Measurements from ENCODE around the gene BST1. TPM values are rescaled to one million over a fixed set of nuclear protein-coding genes. Genes with fewer than 3 reads are reported as not detected.

The BST1 gene
- total and polyA plus RNA-seq, 2 of the 8 experiments (the other 6 are each of a cell fraction or from before 2014, with no cell fraction given), result 0.52 to 0.54 TPM

- H2AFZ ChIP-seq (ENCODE audit: low read length), result no peak overlapping the region
- FAIRE-seq, result no peak
- H2AK5ac ChIP-seq (ENCODE audit: low read depth, low read length), result no peak overlapping the region
- no peak overlapping the region for H2BK120ac ChIP-seq (replicated peaks; ENCODE audit: low read depth, low read length)
- peaks cover 0 to 15% (median 12%) of the 10 kb centered on the region in 4 experiments; a peak in 4 of 7 replicates for H3K4me1 ChIP-seq (replicated peaks in 1 of 4; ENCODE audit: control insufficient read depth in 3 of 4, insufficient read depth in 4 of 4, low read length in 3 of 4)
- no peak overlapping the region for H3K4ac ChIP-seq (replicated peaks; ENCODE audit: insufficient read length, low read depth, low read length)
- H3K9me3 ChIP-seq (ENCODE audit: insufficient read depth in 2 of 2, low read depth in 1 of 2, low read length in 1 of 2), result no peaks in the 10 kb centered on the region
- no peak overlapping the region for H2BK15ac ChIP-seq (ENCODE audit: low read length)
- H3K56ac ChIP-seq (replicated peaks; ENCODE audit: insufficient read length, low read depth, low read length), result no peak overlapping the region
- H3K27me3 ChIP-seq (replicated peaks in 1 of 4; ENCODE audit: control insufficient read depth in 3 of 4, extremely low read depth in 1 of 4, insufficient read depth in 3 of 4, low read length in 3 of 4), result no peaks in the 10 kb centered on the region
- H3K18ac ChIP-seq (ENCODE audit: extremely low read depth, low read length), result no peak overlapping the region
- peaks cover 0 to 13% of the 10 kb centered on the region in 2 experiments; a peak in 2 of 4 replicates for H3K79me2 ChIP-seq (ENCODE audit: control insufficient read depth in 1 of 2, insufficient read depth in 2 of 2, low read length in 2 of 2)
- no peaks in the 10 kb centered on the region; the same call in 1 of the 2 replicates for H3K79me1 ChIP-seq (ENCODE audit: low read depth, low read length)
- H3K23ac ChIP-seq (ENCODE audit: insufficient read length), result no peak overlapping the region
- CTCF ChIA-PET (ENCODE audit: partially characterized antibody), result interaction anchor here (1.1 kb wide), 1 partner anchor 61 kb away, joined by 3 read pairs; no protein-coding TSS in a partner anchor
- no peak overlapping the region for H2BK5ac ChIP-seq (ENCODE audit: low read depth, low read length)
- H3K4me2 ChIP-seq (ENCODE audit: insufficient read depth in 1 of 2, low read depth in 2 of 2, low read length in 2 of 2), result no peak overlapping the region
- no peak overlapping the region for H3K9ac ChIP-seq (replicated peaks in 1 of 4; ENCODE audit: extremely low read depth in 1 of 4, low read depth in 3 of 4, low read length in 3 of 4)
- H3K4me3 ChIP-seq (ENCODE audit: extremely low read depth in 1 of 4, insufficient read depth in 2 of 4, low read depth in 3 of 4, low read length in 4 of 4), result no peak overlapping the region
- TF ChIP-seq POLR2AphosphoS5 (IDR thresholded peaks at IDR 0.05; ENCODE audit: low read depth, low read length), result no peak
- no peak for TF ChIP-seq PHF8 (conservative IDR thresholded peaks at IDR 0.05; ENCODE audit: low read depth, low read length)
- no peak for TF ChIP-seq NANOG (IDR thresholded peaks at IDR 0.05; ENCODE audit: insufficient read depth, low read depth, low read length, poor library complexity, severe bottlenecking)
- TF ChIP-seq MAFK (IDR thresholded peaks at IDR 0.05; ENCODE audit: low read depth, low read length), result no peak
- TF ChIP-seq RXRA (IDR thresholded peaks at IDR 0.05; ENCODE audit: insufficient read depth, low read depth, low read length), result no peak
- no peak for TF ChIP-seq CREB1 (IDR thresholded peaks at IDR 0.05)
- TF ChIP-seq KDM1A (IDR thresholded peaks at IDR 0.05; ENCODE audit: borderline replicate concordance, low read length), result no peak
- POLR2A ChIA-PET (ENCODE audit: partially characterized antibody), result interaction anchor here (0.6 to 1.8 kb wide), 3 partner anchors 7 to 1316 kb away, joined by 3 read pairs; no protein-coding TSS in a partner anchor
- no peak overlapping the region for H4K91ac ChIP-seq (replicated peaks; ENCODE audit: insufficient read length, low read length)
- 93% methylated on average over 5 of the region's 5 CpGs; no CpG with 5 or more reads in 1 of the 2 experiments for WGBS, 2 experiments (ENCODE audit: extremely low coverage in 1 of 2, insufficient coverage in 1 of 2, insufficient read length in 1 of 2, insufficient replicate concordance in 2 of 2, low coverage in 1 of 2, low lambda C conversion rate in 2 of 2, missing lambda C conversion rate in 1 of 2)
- DNase-seq (ENCODE audit: low read depth in 1 of 2, low spot score in 2 of 2), result no peak
- H4K8ac ChIP-seq (ENCODE audit: extremely low read depth, insufficient read depth, low read length), result no peak overlapping the region
- H4K5ac ChIP-seq (ENCODE audit: insufficient read length, low read depth, low read length), result no peak overlapping the region
- no peaks in the 10 kb centered on the region for H3K23me2 ChIP-seq (ENCODE audit: low read depth, low read length)
- no peak overlapping the region for H2BK12ac ChIP-seq (ENCODE audit: low read depth, low read length)
- H3K27ac ChIP-seq (ENCODE audit: low read depth, low read length), result no peak overlapping the region
- H4K20me1 ChIP-seq (replicated peaks in 1 of 2; ENCODE audit: control insufficient read depth in 1 of 2, insufficient read depth in 2 of 2, low read length in 2 of 2), result no peaks in the 10 kb centered on the region
- no peak overlapping the region for H3K14ac ChIP-seq (ENCODE audit: insufficient read length)
- peaks cover 2 to 22% (median 7%) of the 10 kb centered on the region in 4 experiments; a peak in 5 of 8 replicates for H3K36me3 ChIP-seq (ENCODE audit: control insufficient read depth in 2 of 4, insufficient read depth in 4 of 4, low read length in 3 of 4)
- H2BK20ac ChIP-seq (ENCODE audit: low read length), result no peak overlapping the region
Measured at GRCh38 chr4:15688051-15688450, 14.8 kb upstream of the BST1 start.
